ENCODE data around the gene TCP11. TPM values are rescaled to one million over a fixed set of nuclear protein-coding genes. Genes with fewer than 3 reads are reported as not detected.

Gene TCP11
- total and polyA plus RNA-seq, 5 donors from 2014 or later, result not detected

DNA sequence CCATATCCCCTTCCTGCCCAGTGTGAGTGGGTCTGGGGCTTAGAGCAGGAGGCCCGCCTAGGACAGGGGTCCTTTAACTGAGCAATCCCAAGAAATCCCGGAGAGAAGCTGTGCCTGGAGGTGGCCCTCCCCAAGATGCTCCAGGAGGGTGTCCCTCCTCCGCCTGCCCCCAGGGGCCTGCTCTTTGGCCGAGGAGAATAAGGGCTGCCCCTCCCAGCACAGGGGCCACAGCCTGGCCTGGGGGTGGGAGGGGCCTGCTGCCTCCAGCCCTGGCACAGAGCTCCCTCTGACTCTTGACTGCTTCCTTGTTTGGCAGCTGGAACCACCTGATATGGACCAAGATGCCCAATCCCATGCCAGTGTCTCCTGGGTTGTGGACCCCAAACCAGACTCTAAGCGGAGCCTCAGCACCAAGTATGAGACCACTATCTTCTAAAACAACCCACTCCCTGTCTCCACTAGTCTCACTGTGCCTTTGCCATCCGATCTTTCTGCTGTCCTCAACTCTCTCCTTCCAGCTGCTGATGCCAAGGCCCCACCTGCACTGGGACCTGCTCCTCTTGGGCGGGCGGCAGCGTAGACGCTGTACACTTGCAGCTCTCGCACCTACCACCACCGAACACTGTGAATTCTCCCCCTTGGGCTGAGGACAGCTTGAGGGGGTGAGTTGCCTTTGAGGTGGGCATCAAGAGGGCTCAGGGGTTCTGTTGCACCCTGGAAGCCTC, 54.3 kb downstream of the TCP11 start:
- Histone ChIP-seq H3K9me3 (ENCODE audit: control insufficient read depth in 2 of 2, low read length in 2 of 2) (no peaks in the 10 kb centered on the region), H3K36me3 (ENCODE audit: control insufficient read depth, insufficient read depth, low read length) (peaks cover 33% of the 10 kb centered on the region), H3K27ac (ENCODE audit: insufficient read depth, low read length, poor library complexity, severe bottlenecking) (no peak overlapping the region), H3K4me3 (ENCODE audit: low read depth, low read length) (no peak overlapping the region), H3K4me1 (ENCODE audit: control insufficient read depth, insufficient read depth, low read length, poor library complexity, severe bottlenecking) (no peaks in the 10 kb centered on the region), H3K27me3 (ENCODE audit: control insufficient read depth, insufficient read depth, low read length) (no peaks in the 10 kb centered on the region)
- Mint-ChIP-seq H3K36me3 (peaks cover 54% of the 10 kb centered on the region), H3K27ac (no peak overlapping the region), H3K4me3 (no peak overlapping the region), H3K4me1 (no peaks in the 10 kb centered on the region), H3K27me3 (peaks cover 4% of the 10 kb centered on the region), H3K9me3 (no peaks in the 10 kb centered on the region)
- DNase-seq (no peak), ATAC-seq (ENCODE audit: low read depth in 2 of 2) (no peak)

DNA sequence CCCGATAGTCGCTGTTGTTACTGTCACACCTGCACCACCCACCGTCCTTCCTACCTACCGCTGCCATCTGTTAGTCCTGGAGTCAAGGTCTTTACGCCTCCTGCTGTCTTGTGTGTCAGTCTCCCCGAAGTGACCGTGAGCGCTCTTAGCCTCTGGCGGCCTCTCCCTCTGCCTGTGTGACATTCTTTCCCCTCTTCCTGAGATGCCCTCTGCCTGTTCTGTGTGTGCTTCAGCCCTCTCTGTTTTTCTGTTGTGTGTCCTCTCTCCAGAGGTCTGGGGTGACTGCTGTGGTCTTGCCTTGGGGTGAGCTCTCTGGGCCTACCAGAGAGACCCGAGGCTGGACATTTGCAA, 54.9 kb downstream of the TCP11 start:
- DNase-seq (no peak), ATAC-seq (ENCODE audit: low read depth in 2 of 2) (no peak)
- Histone ChIP-seq H3K9me3 (ENCODE audit: control insufficient read depth in 2 of 2, low read length in 2 of 2) (no peaks in the 10 kb centered on the region), H3K36me3 (ENCODE audit: control insufficient read depth, insufficient read depth, low read length) (peaks cover 33% of the 10 kb centered on the region), H3K4me3 (ENCODE audit: low read depth, low read length) (no peak overlapping the region), H3K27me3 (ENCODE audit: control insufficient read depth, insufficient read depth, low read length) (no peaks in the 10 kb centered on the region), H3K4me1 (ENCODE audit: control insufficient read depth, insufficient read depth, low read length, poor library complexity, severe bottlenecking) (no peaks in the 10 kb centered on the region), H3K27ac (ENCODE audit: insufficient read depth, low read length, poor library complexity, severe bottlenecking) (no peak overlapping the region)
- Mint-ChIP-seq H3K9me3 (no peaks in the 10 kb centered on the region), H3K27ac (no peak overlapping the region), H3K36me3 (peaks cover 55% of the 10 kb centered on the region), H3K4me3 (no peak overlapping the region), H3K4me1 (peaks cover 0 to 2% (median 0%) of the 10 kb centered on the region in 4 donors), H3K27me3 (peaks cover 3% of the 10 kb centered on the region)

DNA sequence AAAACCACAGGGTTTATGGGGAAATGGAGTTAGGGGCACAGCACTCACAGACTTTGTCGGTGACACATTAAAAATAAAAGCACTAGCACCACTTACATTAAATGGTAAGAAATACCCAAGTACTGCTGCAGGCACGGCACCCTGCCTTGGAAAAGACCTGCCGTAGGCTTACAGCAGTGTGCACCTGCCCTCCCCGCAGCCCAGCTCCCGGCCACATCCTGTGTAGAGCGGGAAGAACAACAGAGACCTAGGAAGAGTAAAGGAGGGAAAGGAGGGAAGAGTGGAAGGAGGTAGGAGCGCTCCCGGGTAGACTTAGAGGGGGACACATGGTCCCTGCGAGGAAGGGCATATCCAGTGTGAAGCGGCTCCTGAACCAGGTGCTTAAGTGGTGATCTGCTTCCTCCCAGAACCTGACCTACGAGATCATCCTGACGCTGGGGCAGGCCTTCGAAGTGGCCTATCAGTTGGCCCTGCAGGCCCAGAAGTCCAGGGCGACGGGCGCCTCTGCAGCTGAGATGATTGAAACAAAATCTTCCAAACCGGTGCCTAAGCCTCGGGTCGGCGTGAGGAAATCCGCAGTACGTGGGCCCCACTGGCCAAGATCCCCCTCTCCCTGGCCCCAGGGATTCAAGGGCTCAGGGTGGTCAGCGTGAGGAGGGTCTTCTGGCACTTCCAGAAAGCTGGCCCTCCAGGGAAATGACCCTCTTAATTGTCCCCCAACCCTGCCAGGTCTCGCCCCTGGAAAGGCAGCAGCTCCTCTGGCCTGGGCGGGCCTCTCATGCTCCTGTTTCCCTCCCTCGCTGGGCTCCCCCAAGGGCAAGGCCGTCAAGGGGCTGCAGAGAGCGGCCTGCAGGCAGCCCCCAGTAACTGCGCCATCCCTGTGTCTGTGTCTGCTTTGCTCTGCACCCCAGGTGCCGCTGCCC, 55.5 kb downstream of the TCP11 start:
- Histone ChIP-seq H3K27ac (ENCODE audit: insufficient read depth, low read length, poor library complexity, severe bottlenecking) (no peak overlapping the region), H3K9me3 (ENCODE audit: control insufficient read depth in 2 of 2, low read length in 2 of 2) (no peaks in the 10 kb centered on the region), H3K4me3 (ENCODE audit: low read depth, low read length) (no peak overlapping the region), H3K4me1 (ENCODE audit: control insufficient read depth, insufficient read depth, low read length, poor library complexity, severe bottlenecking) (no peaks in the 10 kb centered on the region), H3K27me3 (ENCODE audit: control insufficient read depth, insufficient read depth, low read length) (no peaks in the 10 kb centered on the region), H3K36me3 (ENCODE audit: control insufficient read depth, insufficient read depth, low read length) (peaks cover 33% of the 10 kb centered on the region)
- H3K27ac Mint-ChIP-seq, result no peak overlapping the region
- peaks cover 0 to 2% (median 0%) of the 10 kb centered on the region in 4 donors for H3K4me1 Mint-ChIP-seq
- H3K9me3 Mint-ChIP-seq, result no peaks in the 10 kb centered on the region
- DNase-seq (no peak), ATAC-seq (ENCODE audit: low read depth in 2 of 2) (no peak)
- H3K4me3 Mint-ChIP-seq, result no peak overlapping the region
- no peaks in the 10 kb centered on the region for H3K27me3 Mint-ChIP-seq
- H3K36me3 Mint-ChIP-seq, result peaks cover 52% of the 10 kb centered on the region

DNA sequence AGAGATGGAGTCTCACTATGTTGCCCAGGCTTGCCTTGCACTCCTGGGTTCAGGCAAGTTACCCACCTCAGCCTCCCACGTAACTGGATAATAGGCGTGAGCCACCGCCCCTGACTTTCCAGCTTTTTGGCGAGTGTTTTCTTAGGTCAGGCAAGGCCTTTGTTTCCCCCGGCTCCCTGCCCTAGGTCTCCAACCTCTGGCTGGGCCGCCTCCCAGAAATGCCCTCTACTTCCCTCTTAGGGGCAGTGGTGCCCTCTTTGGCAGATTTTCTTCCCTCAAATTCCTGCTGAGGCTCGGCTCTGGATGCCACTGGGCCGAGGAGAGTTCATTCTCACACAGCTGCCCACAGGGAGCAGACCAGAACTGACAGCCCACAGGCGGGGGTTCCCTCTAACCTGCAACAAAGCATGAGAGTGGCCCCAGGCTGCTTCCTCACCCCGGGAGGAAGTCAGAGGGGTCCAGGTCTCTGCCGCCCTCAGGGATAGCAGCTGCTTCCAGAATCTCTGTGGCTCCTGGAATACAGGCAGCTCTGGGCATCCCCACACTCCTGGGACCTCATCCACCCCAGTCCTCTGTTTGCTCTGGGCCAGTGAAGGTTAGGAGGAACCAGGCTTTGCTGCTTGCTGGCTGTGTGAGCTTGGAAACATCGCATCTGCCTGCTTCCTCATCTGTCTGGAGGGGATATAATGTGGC, 56.5 kb downstream of the TCP11 start:
- Histone ChIP-seq H3K27me3 (ENCODE audit: control insufficient read depth, insufficient read depth, low read length) (no peaks in the 10 kb centered on the region), H3K4me3 (ENCODE audit: low read depth, low read length) (no peak overlapping the region), H3K27ac (ENCODE audit: insufficient read depth, low read length, poor library complexity, severe bottlenecking) (no peak overlapping the region), H3K9me3 (ENCODE audit: control insufficient read depth in 2 of 2, low read length in 2 of 2) (no peaks in the 10 kb centered on the region), H3K4me1 (ENCODE audit: control insufficient read depth, insufficient read depth, low read length, poor library complexity, severe bottlenecking) (no peaks in the 10 kb centered on the region), H3K36me3 (ENCODE audit: control insufficient read depth, insufficient read depth, low read length) (peaks cover 30% of the 10 kb centered on the region)
- Mint-ChIP-seq H3K36me3 (peaks cover 43% of the 10 kb centered on the region), H3K4me3 (no peak overlapping the region), H3K9me3 (no peaks in the 10 kb centered on the region), H3K27me3 (no peaks in the 10 kb centered on the region), H3K4me1 (peaks cover 0 to 2% (median 0%) of the 10 kb centered on the region in 4 donors), H3K27ac (no peak overlapping the region)
- DNase-seq (no peak), ATAC-seq (ENCODE audit: low read depth in 2 of 2) (no peak)

DNA sequence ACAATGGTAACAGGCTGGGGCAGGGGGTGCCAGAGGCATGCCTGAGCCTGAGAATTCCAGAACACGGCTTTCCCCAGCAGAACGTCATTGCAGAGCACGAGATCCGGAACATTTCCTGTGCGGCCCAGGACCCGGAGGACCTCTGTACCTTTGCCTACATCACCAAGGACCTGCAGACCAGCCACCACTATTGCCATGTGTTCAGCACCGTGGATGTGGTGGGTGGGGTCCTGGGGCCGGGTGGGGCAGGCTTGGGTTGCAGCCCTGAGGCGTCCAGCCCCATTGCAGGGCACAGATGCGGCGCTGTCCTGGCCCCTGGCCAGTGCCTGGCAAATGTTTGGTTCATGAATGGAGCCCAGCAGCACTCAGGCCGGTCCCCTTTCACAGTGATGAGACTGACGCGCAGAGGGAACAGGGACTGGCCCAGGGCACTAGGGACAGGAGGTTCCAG, 57.1 kb downstream of the TCP11 start:
- DNase-seq, result no peak
- no peak overlapping the region for H3K4me3 Mint-ChIP-seq
- H3K9me3 ChIP-seq (ENCODE audit: control insufficient read depth in 2 of 2, low read length in 2 of 2), result no peaks in the 10 kb centered on the region
- H3K27me3 ChIP-seq (ENCODE audit: control insufficient read depth, insufficient read depth, low read length), result no peaks in the 10 kb centered on the region
- no peak overlapping the region for H3K4me3 ChIP-seq (ENCODE audit: low read depth, low read length)
- H3K4me1 Mint-ChIP-seq, result peaks cover 0 to 2% (median 0%) of the 10 kb centered on the region in 4 donors
- ATAC-seq (ENCODE audit: low read depth in 2 of 2), result no peak
- H3K36me3 Mint-ChIP-seq, result peaks cover 37% of the 10 kb centered on the region
- H3K9me3 Mint-ChIP-seq, result no peaks in the 10 kb centered on the region
- no peak overlapping the region for H3K27ac ChIP-seq (ENCODE audit: insufficient read depth, low read length, poor library complexity, severe bottlenecking)
- H3K4me1 ChIP-seq (ENCODE audit: control insufficient read depth, insufficient read depth, low read length, poor library complexity, severe bottlenecking), result no peaks in the 10 kb centered on the region
- H3K27me3 Mint-ChIP-seq, result no peaks in the 10 kb centered on the region
- no peak overlapping the region for H3K27ac Mint-ChIP-seq
- peaks cover 34% of the 10 kb centered on the region for H3K36me3 ChIP-seq (ENCODE audit: control insufficient read depth, insufficient read depth, low read length)

DNA sequence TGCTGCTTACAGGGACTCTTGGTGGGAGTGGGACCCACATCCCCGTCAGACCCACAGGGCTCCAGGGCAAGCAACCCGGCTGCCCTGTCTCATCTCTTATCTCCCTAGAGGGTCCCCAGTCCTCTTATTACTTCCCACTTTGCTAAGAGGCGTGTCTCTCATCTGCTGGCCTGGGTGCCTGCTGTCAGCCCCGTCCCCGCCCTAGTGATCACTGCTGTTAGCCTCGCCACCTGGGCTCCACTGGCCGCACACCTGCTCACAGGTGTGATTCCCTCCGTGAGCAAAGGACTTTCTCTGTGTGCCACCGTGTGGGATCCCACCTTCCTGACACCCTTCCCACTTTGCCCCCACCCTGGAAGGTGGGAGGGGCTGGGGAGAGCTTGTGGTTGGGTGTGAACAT, 57.6 kb downstream of the TCP11 start:
- Mint-ChIP-seq H3K27ac (no peak overlapping the region), H3K9me3 (no peaks in the 10 kb centered on the region), H3K4me1 (peaks cover 0 to 2% (median 0%) of the 10 kb centered on the region in 4 donors), H3K4me3 (no peak overlapping the region), H3K27me3 (no peaks in the 10 kb centered on the region), H3K36me3 (peaks cover 37% of the 10 kb centered on the region)
- Histone ChIP-seq H3K4me3 (ENCODE audit: low read depth, low read length) (no peak overlapping the region), H3K4me1 (ENCODE audit: control insufficient read depth, insufficient read depth, low read length, poor library complexity, severe bottlenecking) (no peaks in the 10 kb centered on the region), H3K9me3 (ENCODE audit: control insufficient read depth in 2 of 2, low read length in 2 of 2) (no peaks in the 10 kb centered on the region), H3K27ac (ENCODE audit: insufficient read depth, low read length, poor library complexity, severe bottlenecking) (no peak overlapping the region), H3K36me3 (ENCODE audit: control insufficient read depth, insufficient read depth, low read length) (peaks cover 35% of the 10 kb centered on the region), H3K27me3 (ENCODE audit: control insufficient read depth, insufficient read depth, low read length) (no peaks in the 10 kb centered on the region)
- DNase-seq (no peak), ATAC-seq (ENCODE audit: low read depth in 2 of 2) (no peak)

DNA sequence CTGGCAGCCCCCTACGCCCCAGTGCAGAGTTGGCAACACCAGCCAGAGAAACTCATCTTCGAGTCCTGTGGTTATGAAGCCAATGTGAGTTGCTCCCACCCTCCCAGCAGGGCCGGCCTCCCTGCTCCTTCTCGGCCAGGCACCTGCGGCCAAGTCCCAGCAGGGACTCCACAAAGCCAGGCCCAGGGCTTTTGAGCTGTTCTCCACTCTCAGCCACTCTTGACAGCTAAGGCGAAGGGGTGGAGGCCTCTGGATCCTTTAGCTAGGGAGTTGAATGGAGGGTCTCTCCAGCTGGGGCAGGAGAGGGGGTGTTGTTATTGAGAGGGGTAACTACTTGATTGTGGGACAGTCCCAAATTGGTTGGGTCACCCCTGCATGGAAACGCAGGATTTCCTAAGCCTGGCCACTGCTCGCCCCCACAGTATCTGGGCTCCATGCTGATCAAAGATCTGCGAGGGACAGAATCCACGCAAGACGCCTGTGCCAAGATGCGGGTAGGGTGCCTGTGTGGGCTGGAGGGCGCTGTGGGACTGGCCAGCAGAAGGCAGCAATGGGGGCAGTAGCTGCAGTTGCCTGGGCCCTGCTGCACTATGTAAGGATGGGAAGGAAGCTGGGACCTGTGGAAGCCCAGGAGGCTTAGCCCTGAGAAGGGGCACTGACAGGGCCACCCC, 58.3 kb downstream of the TCP11 start:
- H3K27ac ChIP-seq (ENCODE audit: insufficient read depth, low read length, poor library complexity, severe bottlenecking), result no peak overlapping the region
- no peaks in the 10 kb centered on the region for H3K4me1 ChIP-seq (ENCODE audit: control insufficient read depth, insufficient read depth, low read length, poor library complexity, severe bottlenecking)
- DNase-seq, result no peak
- H3K36me3 Mint-ChIP-seq, result peaks cover 37% of the 10 kb centered on the region
- peaks cover 0 to 2% (median 0%) of the 10 kb centered on the region in 4 donors for H3K4me1 Mint-ChIP-seq
- no peak for ATAC-seq (ENCODE audit: low read depth in 2 of 2)
- no peak overlapping the region for H3K4me3 ChIP-seq (ENCODE audit: low read depth, low read length)
- no peaks in the 10 kb centered on the region for H3K9me3 ChIP-seq (ENCODE audit: control insufficient read depth in 2 of 2, low read length in 2 of 2)
- peaks cover 30% of the 10 kb centered on the region for H3K36me3 ChIP-seq (ENCODE audit: control insufficient read depth, insufficient read depth, low read length)
- no peak overlapping the region for H3K27ac Mint-ChIP-seq
- H3K27me3 Mint-ChIP-seq, result no peaks in the 10 kb centered on the region
- H3K9me3 Mint-ChIP-seq, result no peaks in the 10 kb centered on the region
- no peaks in the 10 kb centered on the region for H3K27me3 ChIP-seq (ENCODE audit: control insufficient read depth, insufficient read depth, low read length)
- H3K4me3 Mint-ChIP-seq, result no peak overlapping the region

All from CD4-positive, CD25-positive, alpha-beta regulatory T cell (primary cell).